ENCODE measurements around the gene NRG4. TPM values are rescaled to one million over a fixed set of nuclear protein-coding genes. Genes with fewer than 3 reads are reported as not detected.
A peak's percentile ranks its signal among the peaks of the same experiment; 100 is the strongest.
"Not testable (repeated sequence)": the region's sequence is repeated elsewhere in the genome, so short reads cannot be mapped to it uniquely, and the experiment has no call there.

Gene NRG4
- total RNA-seq, result not detected

DNA sequence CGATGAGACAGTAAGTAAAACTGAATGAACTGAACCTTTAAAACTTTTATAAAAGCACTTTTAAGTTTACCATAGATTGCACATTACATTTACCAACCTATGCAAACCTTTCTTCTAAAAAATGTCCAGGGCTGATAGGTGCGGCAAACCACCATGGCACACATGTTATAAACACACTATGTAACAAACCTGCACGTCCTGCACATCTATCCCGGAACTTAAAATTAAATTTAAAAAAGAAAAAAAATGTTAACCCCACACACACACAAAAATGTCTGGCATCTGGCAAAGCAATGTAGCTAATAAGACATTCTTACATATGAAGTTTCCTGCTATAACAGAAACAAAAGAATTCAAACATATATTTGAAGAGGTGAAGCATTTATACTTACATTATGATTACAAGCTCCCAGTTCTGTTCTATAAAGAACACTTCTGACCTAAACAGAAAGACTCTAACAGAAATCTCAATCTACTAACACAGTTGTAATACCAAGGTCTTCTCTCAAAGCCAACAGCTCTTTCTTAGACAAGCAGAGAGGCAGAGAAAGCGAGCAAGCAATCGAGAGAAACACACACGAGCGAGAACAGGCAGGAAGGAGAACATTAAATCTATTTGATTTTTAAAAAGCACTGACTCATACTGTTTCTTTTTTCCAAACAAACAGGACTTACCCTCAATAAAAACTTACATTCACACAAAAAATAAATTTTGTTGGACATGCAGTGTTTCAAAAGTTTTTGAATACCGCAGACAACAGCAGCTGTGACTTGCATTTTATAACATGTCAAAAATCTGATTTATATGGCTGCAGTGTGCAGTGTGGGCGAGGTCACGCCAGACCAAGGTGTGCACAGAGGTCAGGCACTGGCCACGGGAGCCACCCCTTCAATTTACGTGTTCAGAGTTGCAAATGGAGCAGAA is at the start of gene NRG4:
Gene NRG4, minus strand, starts transcription at position 798 of the 925 bp plus-strand sequence. CDS start 1,194 bp downstream, outside the sequence.
- Histone ChIP-seq H3K9ac (ENCODE audit: low read depth in 1 of 3, low read length in 3 of 3) (peak within 1 kb of the TSS; percentile 66 to 85 (median 81)), H3K27me3 (ENCODE audit: control insufficient read depth in 3 of 3, insufficient read depth in 3 of 3, low read length in 3 of 3) (no peaks in the 10 kb centered on the region), H3K4me3 (ENCODE audit: low read length in 3 of 3) (peak within 1 kb of the TSS; percentile 62 to 73 (median 70)), H3K27ac (ENCODE audit: low read depth, low read length) (peak within 1 kb of the TSS; percentile 68), H3K36me3 (ENCODE audit: control insufficient read depth in 3 of 3, insufficient read depth in 3 of 3, low read length in 3 of 3) (no peaks in the 10 kb centered on the region), H3K4me1 (ENCODE audit: control insufficient read depth in 3 of 3, insufficient read depth in 3 of 3, low read length in 3 of 3) (no peaks in the 10 kb centered on the region), H3K9me3 (ENCODE audit: control insufficient read depth in 3 of 3, low read length in 3 of 3) (no peaks in the 10 kb centered on the region)

GRCh38 chr15:76061700-76062099 is 49.5 kb upstream of the NRG4 start:
- Histone ChIP-seq H3K36me3 (ENCODE audit: control insufficient read depth in 3 of 3, insufficient read depth in 3 of 3, low read length in 3 of 3) (no peaks in the 10 kb centered on the region), H3K27ac (ENCODE audit: low read depth, low read length) (no peak overlapping the region), H3K9ac (ENCODE audit: low read depth in 1 of 3, low read length in 3 of 3) (peak overlapping the region in 1 of 3 donors; percentile 20), H3K4me1 (ENCODE audit: control insufficient read depth in 3 of 3, insufficient read depth in 3 of 3, low read length in 3 of 3) (peaks cover 26 to 54% (median 30%) of the 10 kb centered on the region in 3 donors), H3K27me3 (ENCODE audit: control insufficient read depth in 3 of 3, insufficient read depth in 3 of 3, low read length in 3 of 3) (peaks cover 0 to 16% (median 8%) of the 10 kb centered on the region in 3 donors), H3K4me3 (ENCODE audit: low read length in 3 of 3) (no peak overlapping the region), H3K9me3 (ENCODE audit: control insufficient read depth in 3 of 3, low read length in 3 of 3) (no peaks in the 10 kb centered on the region)

DNA sequence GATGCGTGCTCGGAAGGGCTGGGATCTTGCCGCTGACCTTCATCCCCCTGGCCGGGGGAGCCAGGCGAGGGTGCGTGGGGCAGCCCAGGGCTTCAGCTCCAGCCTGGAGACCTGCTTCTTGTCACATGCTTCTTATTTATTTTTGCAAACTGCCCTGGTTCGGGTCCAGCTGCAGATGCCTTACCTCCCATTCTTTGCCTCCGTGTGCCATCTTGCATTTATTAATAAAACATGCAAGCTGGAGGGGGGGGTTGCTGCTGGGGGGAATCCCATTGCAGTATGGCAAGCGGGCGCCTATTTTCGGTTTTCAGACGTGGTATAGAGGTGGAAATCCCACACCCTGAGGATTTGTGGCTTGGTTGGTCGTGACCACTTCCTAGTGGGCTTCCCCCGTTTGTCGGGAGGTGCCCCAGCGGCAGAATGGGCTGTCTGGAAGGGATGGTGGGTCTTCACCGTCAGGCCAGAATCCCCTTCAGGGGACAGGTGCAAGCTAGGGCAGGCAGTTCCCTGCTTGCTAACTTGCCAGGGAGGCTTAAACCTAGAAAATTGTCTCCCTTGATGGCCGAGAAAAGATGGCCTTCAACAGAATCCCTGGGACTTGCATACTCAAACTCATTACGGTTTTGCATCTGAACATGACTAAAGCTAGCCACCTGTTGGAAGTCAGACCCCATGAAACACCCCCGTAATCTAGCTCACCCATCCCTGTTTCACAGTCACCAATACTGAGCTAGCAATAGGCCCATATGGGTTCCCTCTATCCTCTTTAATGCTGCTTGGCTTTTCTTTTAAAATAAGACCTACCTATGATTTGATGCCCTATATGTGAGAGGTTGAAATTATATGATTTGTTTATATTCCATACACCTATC is 48.1 kb upstream of the NRG4 start:
- H3K9ac ChIP-seq (ENCODE audit: low read depth in 1 of 3, low read length in 3 of 3), result peak overlapping the region; percentile 54 to 84 (median 83)
- no peaks in the 10 kb centered on the region for H3K36me3 ChIP-seq (ENCODE audit: control insufficient read depth in 3 of 3, insufficient read depth in 3 of 3, low read length in 3 of 3)
- peaks cover 0 to 13% (median 7%) of the 10 kb centered on the region in 3 donors for H3K27me3 ChIP-seq (ENCODE audit: control insufficient read depth in 3 of 3, insufficient read depth in 3 of 3, low read length in 3 of 3)
- H3K27ac ChIP-seq (ENCODE audit: low read depth, low read length), result peak overlapping the region; percentile 23
- peaks cover 21 to 49% (median 27%) of the 10 kb centered on the region in 3 donors for H3K4me1 ChIP-seq (ENCODE audit: control insufficient read depth in 3 of 3, insufficient read depth in 3 of 3, low read length in 3 of 3)
- peak overlapping the region; percentile 72 to 82 (median 79) for H3K4me3 ChIP-seq (ENCODE audit: low read length in 3 of 3)
- H3K9me3 ChIP-seq (ENCODE audit: control insufficient read depth in 3 of 3, low read length in 3 of 3), result no peaks in the 10 kb centered on the region

DNA sequence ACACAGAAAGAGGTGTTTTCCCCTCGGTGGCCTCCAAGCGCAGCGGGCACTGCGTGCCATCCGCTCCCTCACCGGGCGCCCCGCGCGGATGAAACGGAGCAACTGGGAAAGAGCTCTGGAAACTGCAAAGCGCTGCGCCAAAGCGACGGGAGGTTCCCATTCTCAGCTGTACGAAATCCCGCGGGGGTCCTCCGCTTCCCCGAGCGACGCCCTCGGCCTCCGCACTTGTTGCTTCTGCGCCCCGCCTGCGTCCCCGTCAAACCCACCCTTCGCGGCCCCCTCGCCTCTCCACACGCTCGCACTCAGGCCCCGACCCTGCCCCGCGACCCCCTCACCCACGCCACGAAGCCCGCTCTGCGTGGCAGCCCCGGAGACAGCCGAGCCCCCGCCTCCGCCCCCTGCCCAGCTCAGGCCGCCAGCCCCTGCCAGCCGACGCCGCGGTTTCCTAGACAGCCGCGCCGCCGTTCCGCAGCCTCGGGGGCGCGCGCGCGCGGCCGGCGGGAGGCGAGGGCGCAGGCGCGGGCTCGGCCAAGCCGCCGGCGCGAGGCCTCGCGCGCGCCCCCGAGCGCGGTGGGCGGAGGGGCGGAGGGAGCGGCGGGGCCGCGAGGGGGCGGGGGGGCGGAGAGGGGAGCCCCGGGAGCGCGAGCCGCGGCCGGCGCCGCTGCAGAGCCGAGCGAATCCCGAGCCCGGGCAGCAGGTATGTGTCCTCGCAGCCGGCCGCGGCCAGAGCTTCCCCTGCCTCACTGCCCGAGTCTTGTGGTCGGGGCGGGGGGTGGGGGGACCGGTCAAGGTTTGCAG is 47.3 kb upstream of the NRG4 start, which contains the start of gene TMEM266:
Gene TMEM266, plus strand, starts transcription at position 666 of the 798 bp plus-strand sequence. CDS start 74,279 bp downstream, outside the sequence.
- Histone ChIP-seq H3K27ac (ENCODE audit: low read depth, low read length) (peak within 1 kb of the TSS; percentile 23), H3K4me1 (ENCODE audit: control insufficient read depth in 3 of 3, insufficient read depth in 3 of 3, low read length in 3 of 3) (peaks cover 17 to 42% (median 21%) of the 10 kb centered on the region in 3 donors), H3K4me3 (ENCODE audit: low read length in 3 of 3) (peak within 1 kb of the TSS; percentile 72 to 82 (median 79)), H3K36me3 (ENCODE audit: control insufficient read depth in 3 of 3, insufficient read depth in 3 of 3, low read length in 3 of 3) (no peaks in the 10 kb centered on the region), H3K9me3 (ENCODE audit: control insufficient read depth in 3 of 3, low read length in 3 of 3) (no peaks in the 10 kb centered on the region), H3K9ac (ENCODE audit: low read depth in 1 of 3, low read length in 3 of 3) (peak within 1 kb of the TSS; percentile 60 to 84 (median 83)), H3K27me3 (ENCODE audit: control insufficient read depth in 3 of 3, insufficient read depth in 3 of 3, low read length in 3 of 3) (peaks cover 0 to 13% (median 6%) of the 10 kb centered on the region in 3 donors)

GRCh38 chr15:76058714-76059319 is 46.6 kb upstream of the NRG4 start:
- H3K4me1 ChIP-seq (ENCODE audit: control insufficient read depth in 3 of 3, insufficient read depth in 3 of 3, low read length in 3 of 3), result peaks cover 13 to 35% (median 21%) of the 10 kb centered on the region in 3 donors
- H3K9ac ChIP-seq (ENCODE audit: low read depth in 1 of 3, low read length in 3 of 3), result peak overlapping the region in 2 of 3 donors; percentile 60 to 69
- H3K27me3 ChIP-seq (ENCODE audit: control insufficient read depth in 3 of 3, insufficient read depth in 3 of 3, low read length in 3 of 3), result peaks cover 0 to 13% (median 6%) of the 10 kb centered on the region in 3 donors
- H3K36me3 ChIP-seq (ENCODE audit: control insufficient read depth in 3 of 3, insufficient read depth in 3 of 3, low read length in 3 of 3), result no peaks in the 10 kb centered on the region
- peak overlapping the region; percentile 65 to 76 (median 73) for H3K4me3 ChIP-seq (ENCODE audit: low read length in 3 of 3)
- H3K27ac ChIP-seq (ENCODE audit: low read depth, low read length), result no peak overlapping the region
- no peaks in the 10 kb centered on the region for H3K9me3 ChIP-seq (ENCODE audit: control insufficient read depth in 3 of 3, low read length in 3 of 3)

GRCh38 chr15:76057332-76058000 is 45.2 kb upstream of the NRG4 start:
- Histone ChIP-seq H3K27ac (ENCODE audit: low read depth, low read length) (no peak overlapping the region), H3K9me3 (ENCODE audit: control insufficient read depth in 3 of 3, low read length in 3 of 3) (no peaks in the 10 kb centered on the region), H3K9ac (ENCODE audit: low read depth in 1 of 3, low read length in 3 of 3) (peak overlapping the region; percentile 8 to 55 (median 35)), H3K4me3 (ENCODE audit: low read length in 3 of 3) (peak overlapping the region; percentile 6 to 59 (median 29)), H3K27me3 (ENCODE audit: control insufficient read depth in 3 of 3, insufficient read depth in 3 of 3, low read length in 3 of 3) (peaks cover 0 to 7% (median 6%) of the 10 kb centered on the region in 3 donors), H3K4me1 (ENCODE audit: control insufficient read depth in 3 of 3, insufficient read depth in 3 of 3, low read length in 3 of 3) (peaks cover 13 to 27% (median 16%) of the 10 kb centered on the region in 3 donors), H3K36me3 (ENCODE audit: control insufficient read depth in 3 of 3, insufficient read depth in 3 of 3, low read length in 3 of 3) (no peaks in the 10 kb centered on the region)

GRCh38 chr15:76056931-76057330 is 44.7 kb upstream of the NRG4 start:
- H3K4me1 ChIP-seq (ENCODE audit: control insufficient read depth in 3 of 3, insufficient read depth in 3 of 3, low read length in 3 of 3), result peaks cover 13 to 27% (median 16%) of the 10 kb centered on the region in 3 donors
- peak overlapping the region in 2 of 3 donors; percentile 6 to 59 for H3K4me3 ChIP-seq (ENCODE audit: low read length in 3 of 3)
- no peaks in the 10 kb centered on the region for H3K9me3 ChIP-seq (ENCODE audit: control insufficient read depth in 3 of 3, low read length in 3 of 3)
- no peaks in the 10 kb centered on the region for H3K36me3 ChIP-seq (ENCODE audit: control insufficient read depth in 3 of 3, insufficient read depth in 3 of 3, low read length in 3 of 3)
- H3K9ac ChIP-seq (ENCODE audit: low read depth in 1 of 3, low read length in 3 of 3), result peak overlapping the region in 2 of 3 donors; percentile 35 to 55
- H3K27me3 ChIP-seq (ENCODE audit: control insufficient read depth in 3 of 3, insufficient read depth in 3 of 3, low read length in 3 of 3), result peaks cover 0 to 7% (median 6%) of the 10 kb centered on the region in 3 donors
- H3K27ac ChIP-seq (ENCODE audit: low read depth, low read length), result no peak overlapping the region

GRCh38 chr15:76054201-76054600 is 42.0 kb upstream of the NRG4 start:
- peaks cover 4 to 11% (median 5%) of the 10 kb centered on the region in 3 donors for H3K4me1 ChIP-seq (ENCODE audit: control insufficient read depth in 3 of 3, insufficient read depth in 3 of 3, low read length in 3 of 3)
- not testable (repeated sequence) for H3K9me3 ChIP-seq (ENCODE audit: control insufficient read depth in 3 of 3, low read length in 3 of 3); H3K4me3 ChIP-seq (ENCODE audit: low read length in 3 of 3); H3K27me3 ChIP-seq (ENCODE audit: control insufficient read depth in 3 of 3, insufficient read depth in 3 of 3, low read length in 3 of 3); H3K9ac ChIP-seq (ENCODE audit: low read depth in 1 of 3, low read length in 3 of 3); H3K36me3 ChIP-seq (ENCODE audit: control insufficient read depth in 3 of 3, insufficient read depth in 3 of 3, low read length in 3 of 3); H3K27ac ChIP-seq (ENCODE audit: low read depth, low read length)

All from skeletal muscle tissue (tissue), 4 donors.